Measurements from ENCODE around the gene AARS2.

The AARS2 gene

DNA sequence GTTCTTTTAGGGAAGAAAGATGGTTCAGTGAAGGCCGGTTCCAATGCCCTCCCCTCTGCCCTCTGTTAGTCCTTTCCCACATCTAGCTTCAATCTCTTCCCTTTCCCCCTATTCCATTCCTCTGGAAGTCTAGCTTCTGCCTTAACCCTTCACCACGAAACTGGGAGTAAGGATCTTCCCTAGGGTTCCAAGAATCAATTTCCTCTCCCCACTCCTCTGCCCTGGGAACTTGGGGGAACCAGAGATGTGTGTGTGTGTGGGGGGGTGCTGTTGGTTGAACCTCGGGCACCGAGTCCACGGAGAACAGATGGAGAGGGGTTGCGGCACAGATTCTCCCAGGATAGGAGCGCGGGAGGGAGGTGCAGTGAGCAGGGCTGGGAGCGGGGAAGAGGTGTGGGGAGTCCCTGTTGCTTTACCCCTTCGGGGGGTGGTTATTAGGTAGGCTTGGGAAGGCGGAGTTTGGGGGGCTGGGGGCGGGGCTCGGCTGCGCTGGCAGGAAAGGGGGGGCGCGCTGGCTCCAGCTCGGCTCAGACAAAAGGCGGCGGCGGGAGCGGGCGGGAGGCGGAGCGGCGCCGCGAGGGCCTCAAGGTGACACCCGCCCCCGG lies 43.1 kb downstream of the AARS2 start, which contains the start of gene TMEM151B:
Gene TMEM151B (plus strand): TSS at position 530 of the 605 bp plus-strand sequence. CDS start 293 bp downstream, outside the sequence.
- H3K4me1 ChIP-seq (ENCODE audit: control insufficient read depth, low read length): peaks cover 37% of the 10 kb centered on the region
- peaks cover 13% of the 10 kb centered on the region for H3F3A ChIP-seq (ENCODE audit: control insufficient read depth, insufficient read depth)
- no peak within 1 kb of the TSS for H3K27ac ChIP-seq (ENCODE audit: low read depth, low read length)
- peaks cover 2% of the 10 kb centered on the region for H3K79me2 ChIP-seq (ENCODE audit: control insufficient read depth, low read length)
- no peaks in the 10 kb centered on the region for H3K9me3 ChIP-seq (ENCODE audit: control insufficient read depth, insufficient read depth, low read length)
- H4K20me1 ChIP-seq (ENCODE audit: control insufficient read depth, insufficient read depth, low read depth, low read length): no peaks in the 10 kb centered on the region
- H3K36me3 ChIP-seq (ENCODE audit: control insufficient read depth, low read length): peaks cover 2% of the 10 kb centered on the region; the same call in 1 of the 2 replicates
- H3K4me2 ChIP-seq (ENCODE audit: low read length): peak within 1 kb of the TSS; percentile 57
- peak; percentile 58; the same call in 1 of the 2 replicates for TF ChIP-seq EZH2phosphoT487 (IDR thresholded peaks at IDR 0.05; ENCODE audit: borderline replicate concordance, low read length)
- TF ChIP-seq, protein P1, sequence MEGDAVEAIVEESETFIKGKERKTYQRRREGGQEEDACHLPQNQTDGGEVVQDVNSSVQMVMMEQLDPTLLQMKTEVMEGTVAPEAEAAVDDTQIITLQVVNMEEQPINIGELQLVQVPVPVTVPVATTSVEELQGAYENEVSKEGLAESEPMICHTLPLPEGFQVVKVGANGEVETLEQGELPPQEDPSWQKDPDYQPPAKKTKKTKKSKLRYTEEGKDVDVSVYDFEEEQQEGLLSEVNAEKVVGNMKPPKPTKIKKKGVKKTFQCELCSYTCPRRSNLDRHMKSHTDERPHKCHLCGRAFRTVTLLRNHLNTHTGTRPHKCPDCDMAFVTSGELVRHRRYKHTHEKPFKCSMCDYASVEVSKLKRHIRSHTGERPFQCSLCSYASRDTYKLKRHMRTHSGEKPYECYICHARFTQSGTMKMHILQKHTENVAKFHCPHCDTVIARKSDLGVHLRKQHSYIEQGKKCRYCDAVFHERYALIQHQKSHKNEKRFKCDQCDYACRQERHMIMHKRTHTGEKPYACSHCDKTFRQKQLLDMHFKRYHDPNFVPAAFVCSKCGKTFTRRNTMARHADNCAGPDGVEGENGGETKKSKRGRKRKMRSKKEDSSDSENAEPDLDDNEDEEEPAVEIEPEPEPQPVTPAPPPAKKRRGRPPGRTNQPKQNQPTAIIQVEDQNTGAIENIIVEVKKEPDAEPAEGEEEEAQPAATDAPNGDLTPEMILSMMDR (IDR thresholded peaks at IDR 0.05; ENCODE audit: low read depth, low read length, poor library complexity, severe bottlenecking): no peak
- H3K9me2 ChIP-seq (replicated peaks; ENCODE audit: control insufficient read depth, low read length): no peaks in the 10 kb centered on the region
- peak within 1 kb of the TSS; percentile 46 for H3K4me3 ChIP-seq (ENCODE audit: low read length)
- H3K27me3 ChIP-seq (ENCODE audit: control insufficient read depth, low read length): peaks cover 55% of the 10 kb centered on the region

DNA sequence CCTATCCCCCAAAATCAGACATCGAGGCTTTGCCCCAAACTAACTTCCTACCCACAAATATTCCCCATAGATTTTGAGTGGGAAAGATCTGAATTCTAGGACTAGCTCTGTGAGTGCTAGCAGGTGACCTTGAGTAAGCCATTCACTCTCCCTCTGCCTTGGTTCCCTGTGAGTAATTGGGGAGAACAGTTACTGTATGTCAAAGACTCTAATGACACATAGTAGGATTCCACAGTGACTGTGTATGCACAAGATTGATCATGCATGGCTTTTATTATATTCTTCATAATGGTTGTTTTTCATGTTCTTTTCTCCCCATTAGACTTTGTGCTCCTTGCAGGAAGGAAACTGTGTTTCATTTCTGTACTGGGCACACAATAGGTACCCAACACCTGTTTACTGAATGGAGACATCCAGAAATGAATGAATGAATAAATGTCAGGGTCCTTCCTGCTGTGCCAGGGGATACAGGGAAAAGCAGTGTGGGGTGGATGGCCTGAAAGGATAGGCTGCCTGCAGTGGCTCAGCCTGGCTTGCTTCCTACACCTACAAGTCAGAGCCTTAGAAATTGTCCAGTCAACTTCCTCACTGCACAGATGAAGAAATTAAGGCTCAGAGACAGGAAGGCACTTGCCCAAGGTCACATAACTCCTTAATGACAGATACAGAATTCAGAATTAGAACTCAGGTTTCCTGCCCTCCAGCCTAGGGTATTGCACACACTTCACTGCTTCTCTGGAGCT lies 43.8 kb downstream of the AARS2 start:
- peaks cover 17% of the 10 kb centered on the region for H3F3A ChIP-seq (ENCODE audit: control insufficient read depth, insufficient read depth)
- H4K20me1 ChIP-seq (ENCODE audit: control insufficient read depth, insufficient read depth, low read depth, low read length): no peaks in the 10 kb centered on the region
- peaks cover 8% of the 10 kb centered on the region for H3K79me2 ChIP-seq (ENCODE audit: control insufficient read depth, low read length)
- TF ChIP-seq, protein P1 (IDR thresholded peaks at IDR 0.05; ENCODE audit: low read depth, low read length, poor library complexity, severe bottlenecking): no peak
- no peak for TF ChIP-seq EZH2phosphoT487 (IDR thresholded peaks at IDR 0.05; ENCODE audit: borderline replicate concordance, low read length)
- H3K4me3 ChIP-seq (ENCODE audit: low read length): no peak overlapping the region
- H3K9me3 ChIP-seq (ENCODE audit: control insufficient read depth, insufficient read depth, low read length): no peaks in the 10 kb centered on the region
- H3K36me3 ChIP-seq (ENCODE audit: control insufficient read depth, low read length): peaks cover 6% of the 10 kb centered on the region; the same call in 1 of the 2 replicates
- no peaks in the 10 kb centered on the region for H3K9me2 ChIP-seq (replicated peaks; ENCODE audit: control insufficient read depth, low read length)
- no peak overlapping the region for H3K4me2 ChIP-seq (ENCODE audit: low read length)
- H3K27me3 ChIP-seq (ENCODE audit: control insufficient read depth, low read length): peaks cover 53% of the 10 kb centered on the region
- H3K4me1 ChIP-seq (ENCODE audit: control insufficient read depth, low read length): peaks cover 37% of the 10 kb centered on the region
- no peak overlapping the region for H3K27ac ChIP-seq (ENCODE audit: low read depth, low read length)

DNA sequence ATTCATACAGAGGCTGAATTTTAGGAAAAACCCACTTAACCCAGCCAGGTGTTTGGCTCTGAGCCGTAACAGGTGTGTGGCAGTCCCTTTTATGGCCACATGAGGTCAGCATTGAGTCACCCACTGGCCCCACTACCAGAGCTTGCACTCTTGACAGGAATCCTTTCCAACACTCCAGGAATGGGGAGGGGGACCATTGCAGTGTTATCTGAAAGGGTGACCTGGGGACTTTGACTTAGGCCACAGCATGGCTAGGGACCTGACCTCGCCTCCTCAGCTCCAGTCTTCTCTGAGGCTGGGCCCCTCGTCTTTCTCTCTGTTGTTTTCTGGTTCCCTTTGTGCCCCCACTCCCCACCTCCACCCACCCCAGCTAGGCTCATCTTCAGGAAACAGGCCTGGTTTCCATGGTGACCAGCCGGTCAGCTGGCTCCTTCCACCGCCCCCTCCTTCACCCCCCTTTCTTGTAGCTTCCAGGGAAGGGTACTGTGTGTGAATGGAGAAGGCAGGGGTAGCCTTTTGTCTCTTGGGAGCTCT lies 45.0 kb downstream of the AARS2 start:
- no peak overlapping the region for H3K4me3 ChIP-seq (ENCODE audit: low read length)

More for the DNA sequence above, 45.0 kb downstream of the AARS2 start:
- peaks cover 46% of the 10 kb centered on the region for H3K4me1 ChIP-seq (ENCODE audit: control insufficient read depth, low read length)
- H3K36me3 ChIP-seq (ENCODE audit: control insufficient read depth, low read length): peaks cover 16% of the 10 kb centered on the region
- no peaks in the 10 kb centered on the region for H3K9me3 ChIP-seq (ENCODE audit: control insufficient read depth, insufficient read depth, low read length)
- H3K27me3 ChIP-seq (ENCODE audit: control insufficient read depth, low read length): peaks cover 45% of the 10 kb centered on the region
- H3K4me2 ChIP-seq (ENCODE audit: low read length): no peak overlapping the region
- no peak overlapping the region for H3K27ac ChIP-seq (ENCODE audit: low read depth, low read length)
- no peaks in the 10 kb centered on the region for H3K9me2 ChIP-seq (replicated peaks; ENCODE audit: control insufficient read depth, low read length)
- no peak for TF ChIP-seq EZH2phosphoT487 (IDR thresholded peaks at IDR 0.05; ENCODE audit: borderline replicate concordance, low read length)
- TF ChIP-seq, protein P1 (IDR thresholded peaks at IDR 0.05; ENCODE audit: low read depth, low read length, poor library complexity, severe bottlenecking): peak; percentile 96
- no peaks in the 10 kb centered on the region for H4K20me1 ChIP-seq (ENCODE audit: control insufficient read depth, insufficient read depth, low read depth, low read length)
- peaks cover 22% of the 10 kb centered on the region for H3F3A ChIP-seq (ENCODE audit: control insufficient read depth, insufficient read depth)
- peaks cover 19% of the 10 kb centered on the region for H3K79me2 ChIP-seq (ENCODE audit: control insufficient read depth, low read length)
